ENCODE measurements around the gene ZNF283. TPM values are rescaled to one million over a fixed set of nuclear protein-coding genes. Genes with fewer than 3 reads are reported as not detected.
A peak's percentile ranks its signal among the peaks of the same experiment; 100 is the strongest.

The ZNF283 gene
- total RNA-seq, 2 donors from 2014 or later, result 8.1 to 15.3 TPM

- no peak overlapping the region for H3K4me3 ChIP-seq
- TF ChIP-seq CTCF (IDR thresholded peaks at IDR 0.05), result no peak
- H3K4me1 ChIP-seq (ENCODE audit: control insufficient read depth in 1 of 2, low read depth in 2 of 2), result peaks cover 6 to 10% of the 10 kb centered on the region in 2 donors
- H3K36me3 ChIP-seq, result no peaks in the 10 kb centered on the region
- DNase-seq (ENCODE audit: low spot score) (no peak), ATAC-seq (ENCODE audit: insufficient number of reproducible peaks, low FRiP score, low read depth) (no peak)
- no peaks in the 10 kb centered on the region for H3K27me3 ChIP-seq (replicated peaks; ENCODE audit: insufficient read depth)
- H3K27ac ChIP-seq, result no peak overlapping the region
- no peaks in the 10 kb centered on the region for H3K9me3 ChIP-seq
These were observed 42.7 kb upstream of the ZNF283 start for GRCh38 chr19:43784241-43784980.

- H3K27ac ChIP-seq, result no peak overlapping the region
- peak; percentile 92 for TF ChIP-seq CTCF (IDR thresholded peaks at IDR 0.05)
- peak; percentile 73 for ATAC-seq (ENCODE audit: insufficient number of reproducible peaks, low FRiP score, low read depth)
- no peak for DNase-seq (ENCODE audit: low spot score)
- H3K9me3 ChIP-seq, result no peaks in the 10 kb centered on the region
- H3K4me1 ChIP-seq (ENCODE audit: control insufficient read depth in 1 of 2, low read depth in 2 of 2), result peaks cover 6 to 10% of the 10 kb centered on the region in 2 donors
- H3K27me3 ChIP-seq (replicated peaks; ENCODE audit: insufficient read depth), result no peaks in the 10 kb centered on the region
- peak overlapping the region; percentile 20 for H3K4me3 ChIP-seq
- no peaks in the 10 kb centered on the region for H3K36me3 ChIP-seq
These were observed 41.9 kb upstream of the ZNF283 start for GRCh38 chr19:43784981-43785808.

- H3K4me3 ChIP-seq, result no peak overlapping the region
- no peaks in the 10 kb centered on the region for H3K36me3 ChIP-seq
- DNase-seq (ENCODE audit: low spot score) (no peak), ATAC-seq (ENCODE audit: insufficient number of reproducible peaks, low FRiP score, low read depth) (no peak)
- H3K27me3 ChIP-seq (replicated peaks; ENCODE audit: insufficient read depth), result no peaks in the 10 kb centered on the region
- no peaks in the 10 kb centered on the region for H3K9me3 ChIP-seq
- peaks cover 6 to 10% of the 10 kb centered on the region in 2 donors for H3K4me1 ChIP-seq (ENCODE audit: control insufficient read depth in 1 of 2, low read depth in 2 of 2)
- TF ChIP-seq CTCF (IDR thresholded peaks at IDR 0.05), result no peak
- H3K27ac ChIP-seq, result no peak overlapping the region
These were observed 40.5 kb upstream of the ZNF283 start for GRCh38 chr19:43786665-43787064.

GRCh38 chr19:43789029-43789428 lies 38.1 kb upstream of the ZNF283 start:
- no peak for TF ChIP-seq CTCF (IDR thresholded peaks at IDR 0.05)
- no peak for ATAC-seq (ENCODE audit: insufficient number of reproducible peaks, low FRiP score, low read depth)
- no peak for DNase-seq (ENCODE audit: low spot score)
- Histone ChIP-seq H3K27me3 (replicated peaks; ENCODE audit: insufficient read depth) (no peaks in the 10 kb centered on the region), H3K4me3 (no peak overlapping the region), H3K36me3 (no peaks in the 10 kb centered on the region), H3K9me3 (no peaks in the 10 kb centered on the region), H3K27ac (no peak overlapping the region), H3K4me1 (ENCODE audit: control insufficient read depth in 1 of 2, low read depth in 2 of 2) (peaks cover 6 to 10% of the 10 kb centered on the region in 2 donors)

GRCh38 chr19:43790587-43790986 lies 36.5 kb upstream of the ZNF283 start:
- Histone ChIP-seq H3K9me3 (no peaks in the 10 kb centered on the region), H3K27me3 (replicated peaks; ENCODE audit: insufficient read depth) (no peaks in the 10 kb centered on the region), H3K4me3 (no peak overlapping the region), H3K4me1 (ENCODE audit: control insufficient read depth in 1 of 2, low read depth in 2 of 2) (no peaks in the 10 kb centered on the region), H3K27ac (no peak overlapping the region), H3K36me3 (no peaks in the 10 kb centered on the region)
- TF ChIP-seq CTCF (IDR thresholded peaks at IDR 0.05), result no peak
- DNase-seq (ENCODE audit: low spot score), result no peak
- ATAC-seq (ENCODE audit: insufficient number of reproducible peaks, low FRiP score, low read depth), result no peak
